Left ventricle myocardium inferior (tissue), 1 donor: ENCODE data around the gene PYCARD. TPM values are rescaled to one million over a fixed set of nuclear protein-coding genes. Genes with fewer than 3 reads are reported as not detected.

Experiments used
- DNase-seq: peaks from one replicate; pipeline ENCODE4 v3.0.0-alpha.2; 2020
- H3K27ac ChIP-seq: fragments of 200-600 bp; replicated peaks from 2 replicates; pipeline ENCODE4 v1.8.0; 2021
- H3K27me3 ChIP-seq: fragments of 200-600 bp; 2 replicates; pipeline ENCODE4 v1.8.0; 2021; ENCODE audit warnings: low read depth
- H3K36me3 ChIP-seq: fragments of 200-600 bp; 2 replicates; pipeline ENCODE4 v1.8.0; 2021
- H3K4me1 ChIP-seq: fragments of 200-600 bp; 2 replicates; pipeline ENCODE4 v1.8.0; 2021
- H3K4me3 ChIP-seq: fragments of 200-600 bp; 2 replicates; pipeline ENCODE4 v1.8.0; 2021; ENCODE audit warnings: mild to moderate bottlenecking, moderate library complexity
- H3K9me3 ChIP-seq: fragments of 200-600 bp; replicated peaks from 2 replicates; pipeline ENCODE4 v1.8.0; 2021
- intact Hi-C: fragments of 100-400 bp; cut with micrococcal nuclease; formaldehyde crosslinking; loops from one replicate; pipeline ENCODE4 v1.11.0; 2022
- total RNA-seq: library from RNA; stranded (reverse); fragmentation: NEBNext Ultra II Directional; extraction: Animal tissue kit (Norgen Biotek cat#: 25700); gene quantifications from one replicate; pipeline ENCODE4 v1.2.1, GENCODE V29; 2021
- TF ChIP-seq, protein P1 (sequence below): fragments of 200-600 bp; IDR thresholded peaks from 2 replicates; pipeline ENCODE4 v1.8.0; 2021; ENCODE audit warnings: antibody characterized with exemption, mild to moderate bottlenecking, borderline replicate concordance
- donor health status: DM: no; HTN: yes; CAD: no; lungs with severe emphysema.

PYCARD gene
- total RNA-seq, 1 donor from 2014 or later, result 5.3 TPM

DNA sequence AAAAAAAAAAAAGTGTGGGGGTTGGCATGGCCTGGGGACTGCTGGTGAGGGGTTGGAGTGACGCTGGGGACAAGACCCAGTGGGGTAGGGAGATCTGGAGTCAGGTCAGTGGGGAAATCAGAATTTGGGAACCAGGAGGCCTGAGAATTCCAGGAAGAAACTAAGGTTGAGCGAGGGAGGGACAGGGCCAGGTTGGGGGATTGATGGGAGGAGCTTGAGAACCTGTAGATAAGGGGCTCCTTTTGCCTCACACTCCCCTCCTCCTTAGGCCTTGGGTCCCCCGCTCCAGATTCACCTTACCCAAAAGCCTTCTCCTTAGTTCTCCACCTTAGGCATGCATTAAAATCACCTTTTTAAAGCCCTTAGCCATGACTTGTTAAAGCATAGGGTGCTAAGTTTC, 22.6 kb upstream of the PYCARD start:
- peaks cover 8% of the 10 kb centered on the region for H3K27me3 ChIP-seq
- intact Hi-C loops, result no loop called here

DNA sequence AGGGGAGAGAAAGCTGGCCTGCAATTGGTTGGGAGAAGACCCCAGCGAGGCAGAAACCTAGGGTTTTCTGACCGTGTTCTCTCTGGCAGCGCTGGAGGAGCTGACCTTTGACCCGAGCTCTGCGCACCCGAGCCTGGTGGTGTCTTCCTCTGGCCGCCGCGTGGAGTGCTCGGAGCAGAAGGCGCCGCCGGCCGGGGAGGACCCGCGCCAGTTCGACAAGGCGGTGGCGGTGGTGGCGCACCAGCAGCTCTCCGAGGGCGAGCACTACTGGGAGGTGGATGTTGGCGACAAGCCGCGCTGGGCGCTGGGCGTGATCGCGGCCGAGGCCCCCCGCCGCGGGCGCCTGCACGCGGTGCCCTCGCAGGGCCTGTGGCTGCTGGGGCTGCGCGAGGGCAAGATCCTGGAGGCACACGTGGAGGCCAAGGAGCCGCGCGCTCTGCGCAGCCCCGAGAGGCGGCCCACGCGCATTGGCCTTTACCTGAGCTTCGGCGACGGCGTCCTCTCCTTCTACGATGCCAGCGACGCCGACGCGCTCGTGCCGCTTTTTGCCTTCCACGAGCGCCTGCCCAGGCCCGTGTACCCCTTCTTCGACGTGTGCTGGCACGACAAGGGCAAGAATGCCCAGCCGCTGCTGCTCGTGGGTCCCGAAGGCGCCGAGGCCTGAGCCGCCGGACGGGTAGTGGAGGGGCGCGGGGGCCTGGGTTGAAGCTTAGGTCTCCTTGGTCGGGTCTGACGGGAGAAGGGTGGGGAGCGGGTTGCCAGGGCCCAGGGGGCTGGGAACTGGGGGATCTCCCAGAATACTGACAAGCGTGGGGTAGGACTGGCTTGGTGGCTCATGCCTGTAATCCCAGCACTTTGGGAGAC, 21.8 kb upstream of the PYCARD start:
- Histone ChIP-seq H3K36me3 (no peaks in the 10 kb centered on the region), H3K9me3 (no peaks in the 10 kb centered on the region), H3K4me1 (peaks cover 9% of the 10 kb centered on the region), H3K27me3 (peaks cover 16% of the 10 kb centered on the region), H3K27ac (no peak overlapping the region), H3K4me3 (no peak overlapping the region)
- TF ChIP-seq, protein P1, sequence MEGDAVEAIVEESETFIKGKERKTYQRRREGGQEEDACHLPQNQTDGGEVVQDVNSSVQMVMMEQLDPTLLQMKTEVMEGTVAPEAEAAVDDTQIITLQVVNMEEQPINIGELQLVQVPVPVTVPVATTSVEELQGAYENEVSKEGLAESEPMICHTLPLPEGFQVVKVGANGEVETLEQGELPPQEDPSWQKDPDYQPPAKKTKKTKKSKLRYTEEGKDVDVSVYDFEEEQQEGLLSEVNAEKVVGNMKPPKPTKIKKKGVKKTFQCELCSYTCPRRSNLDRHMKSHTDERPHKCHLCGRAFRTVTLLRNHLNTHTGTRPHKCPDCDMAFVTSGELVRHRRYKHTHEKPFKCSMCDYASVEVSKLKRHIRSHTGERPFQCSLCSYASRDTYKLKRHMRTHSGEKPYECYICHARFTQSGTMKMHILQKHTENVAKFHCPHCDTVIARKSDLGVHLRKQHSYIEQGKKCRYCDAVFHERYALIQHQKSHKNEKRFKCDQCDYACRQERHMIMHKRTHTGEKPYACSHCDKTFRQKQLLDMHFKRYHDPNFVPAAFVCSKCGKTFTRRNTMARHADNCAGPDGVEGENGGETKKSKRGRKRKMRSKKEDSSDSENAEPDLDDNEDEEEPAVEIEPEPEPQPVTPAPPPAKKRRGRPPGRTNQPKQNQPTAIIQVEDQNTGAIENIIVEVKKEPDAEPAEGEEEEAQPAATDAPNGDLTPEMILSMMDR, result no peak
- no peak for DNase-seq
- intact Hi-C loops, result no loop called here

More for the DNA sequence above, 22.6 kb upstream of the PYCARD start:
- Histone ChIP-seq H3K27ac (no peak overlapping the region), H3K36me3 (no peaks in the 10 kb centered on the region), H3K4me3 (no peak overlapping the region), H3K4me1 (peaks cover 16% of the 10 kb centered on the region), H3K9me3 (no peaks in the 10 kb centered on the region)
- TF ChIP-seq, protein P1, result no peak
- DNase-seq, result no peak

DNA sequence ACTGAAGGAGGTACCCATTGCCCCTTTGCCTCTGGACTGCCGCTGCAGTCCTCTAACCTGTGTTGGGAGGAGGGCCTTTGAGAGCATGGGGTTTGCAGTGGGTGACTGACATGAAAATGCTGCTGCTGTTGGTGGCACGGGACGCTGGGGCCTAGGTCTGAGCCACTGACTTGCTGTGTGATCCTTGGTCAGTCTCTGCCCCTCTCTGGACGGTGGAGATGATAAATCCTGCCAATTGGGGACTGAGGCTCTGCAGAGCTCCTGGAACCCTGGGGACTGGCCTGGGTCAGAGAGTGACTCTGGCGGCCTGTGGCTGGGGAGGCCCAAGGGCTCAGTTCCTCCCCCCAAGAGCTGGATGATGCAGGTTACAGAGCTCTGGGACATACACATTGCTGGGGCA, 20.5 kb upstream of the PYCARD start:
- Histone ChIP-seq H3K4me1 (no peaks in the 10 kb centered on the region), H3K27me3 (peaks cover 29% of the 10 kb centered on the region), H3K27ac (no peak overlapping the region), H3K9me3 (no peaks in the 10 kb centered on the region), H3K4me3 (no peak overlapping the region), H3K36me3 (no peaks in the 10 kb centered on the region)
- TF ChIP-seq, protein P1, result no peak
- DNase-seq, result no peak
- intact Hi-C loops, result no loop called here

DNA sequence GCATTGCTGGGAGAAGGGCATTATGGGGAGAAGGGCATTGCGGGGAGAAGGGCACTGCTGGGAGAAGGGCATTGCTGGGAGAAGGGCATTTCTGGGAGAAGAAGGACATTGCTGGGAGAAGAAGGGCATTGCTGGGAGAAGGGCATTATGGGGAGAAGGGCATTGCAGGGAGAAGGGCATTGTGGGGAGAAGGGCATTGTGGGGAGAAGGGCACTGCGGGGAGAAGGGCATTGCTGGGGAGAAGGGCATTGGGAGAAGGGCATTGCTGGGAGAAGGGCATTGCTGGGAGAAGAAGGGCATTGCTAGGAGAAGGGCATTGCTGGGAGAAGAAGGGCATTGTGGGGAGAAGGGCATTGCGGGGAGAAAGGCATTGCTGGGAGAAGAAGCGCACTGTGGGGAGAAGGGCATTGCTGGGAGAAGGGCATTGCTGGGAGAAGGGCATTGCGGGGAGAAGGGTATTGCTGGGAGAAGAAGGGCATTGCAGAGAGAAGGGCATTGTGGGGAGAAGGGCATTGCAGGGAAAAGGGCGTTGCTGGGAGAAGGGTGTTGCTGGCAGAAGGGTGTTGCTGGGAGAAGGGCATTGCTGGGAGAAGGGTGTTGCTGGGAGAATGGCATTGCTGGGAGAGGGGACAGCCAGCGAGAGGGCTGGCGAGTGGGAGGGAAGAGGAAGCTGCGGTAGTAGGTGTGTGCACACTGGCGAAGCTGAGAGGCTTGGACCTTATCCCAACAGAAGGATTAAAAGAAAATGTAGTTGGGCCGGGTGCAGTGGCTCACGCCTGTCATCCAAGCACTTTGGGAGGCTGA, 19.0 kb upstream of the PYCARD start:
- H3K27ac ChIP-seq, result no peak overlapping the region
- peaks cover 6% of the 10 kb centered on the region for H3K4me1 ChIP-seq

DNA sequence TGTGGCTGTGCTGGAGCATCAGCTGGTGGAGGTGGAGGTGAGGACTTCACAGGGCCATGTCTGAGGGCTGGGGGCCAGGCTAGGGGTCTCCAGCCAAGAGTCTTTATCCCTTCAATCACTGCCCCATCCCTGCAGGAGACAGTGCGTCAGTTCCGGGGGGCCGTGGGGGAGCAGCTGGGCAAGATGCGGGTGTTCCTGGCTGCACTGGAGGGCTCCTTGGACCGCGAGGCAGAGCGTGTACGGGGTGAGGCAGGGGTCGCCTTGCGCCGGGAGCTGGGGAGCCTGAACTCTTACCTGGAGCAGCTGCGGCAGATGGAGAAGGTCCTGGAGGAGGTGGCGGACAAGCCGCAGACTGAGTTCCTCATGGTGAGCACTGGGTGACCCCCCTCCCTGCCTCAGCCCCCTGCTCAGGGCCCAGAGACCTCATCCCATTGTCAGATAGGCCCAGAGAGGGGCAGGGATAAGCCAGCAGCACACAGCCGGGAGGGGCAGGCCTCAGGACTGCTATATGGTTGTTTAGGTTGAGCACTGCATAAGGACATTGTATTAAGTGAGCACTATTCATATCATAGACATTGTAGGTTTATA, 16.7 kb upstream of the PYCARD start:
- DNase-seq, result no peak
- TF ChIP-seq, protein P1, result no peak
- H3K4me1 ChIP-seq, result peaks cover 27% of the 10 kb centered on the region
- no peak overlapping the region for H3K4me3 ChIP-seq
- H3K27me3 ChIP-seq, result peaks cover 64% of the 10 kb centered on the region
- no peak overlapping the region for H3K27ac ChIP-seq
- intact Hi-C loops, result no loop called here
- no peaks in the 10 kb centered on the region for H3K36me3 ChIP-seq
- no peaks in the 10 kb centered on the region for H3K9me3 ChIP-seq

More for the DNA sequence above, 19.0 kb upstream of the PYCARD start:
- peaks cover 44% of the 10 kb centered on the region for H3K27me3 ChIP-seq
- intact Hi-C loops, result no loop called here
- no peaks in the 10 kb centered on the region for H3K36me3 ChIP-seq
- DNase-seq, result no peak
- no peaks in the 10 kb centered on the region for H3K9me3 ChIP-seq
- no peak overlapping the region for H3K4me3 ChIP-seq
- TF ChIP-seq, protein P1, result no peak
